Parathyroid adenoma (tissue), 2 donors: ENCODE results near the gene ADGRA1.
"Not testable (repeated sequence)": the region's sequence is repeated elsewhere in the genome, so short reads cannot be mapped to it uniquely, and the experiment has no call there.

Experiments
- H2AFZ ChIP-seq: fragments of 300-600 bp; sonication (generic); one replicate; pipeline ENCODE4 v1.7.0; 2017; ENCODE audit warnings: antibody characterized with exemption, mild to moderate bottlenecking
- H3K27ac ChIP-seq: fragments of 300-600 bp; sonication (generic); one replicate; pipeline ENCODE4 v1.7.0; 2017
- H3K27me3 ChIP-seq: fragments of 300-600 bp; sonication (generic); one replicate; pipeline ENCODE4 v1.7.0; 2017; ENCODE audit warnings: low read length; ENCODE audit not compliant: control insufficient read depth, insufficient read depth
- H3K36me3 ChIP-seq: fragments of 300-600 bp; sonication (generic); one replicate; pipeline ENCODE4 v1.7.0; 2017; ENCODE audit warnings: low read length; ENCODE audit not compliant: control insufficient read depth, insufficient read depth
- H3K4me1 ChIP-seq: fragments of 300-600 bp; sonication (generic); one replicate; pipeline ENCODE4 v1.7.0; 2017; ENCODE audit warnings: control low read depth
- H3K4me2 ChIP-seq: fragments of 300-600 bp; sonication (generic); one replicate; pipeline ENCODE4 v1.7.0; 2017; ENCODE audit warnings: low read length
- H3K4me3 ChIP-seq: fragments of 300-600 bp; sonication (generic); one replicate; pipeline ENCODE4 v1.7.0; 2017; ENCODE audit warnings: low read depth, low read length
- H3K79me2 ChIP-seq: fragments of 300-600 bp; sonication (generic); one replicate; pipeline ENCODE4 v1.7.0; 2017; ENCODE audit warnings: control low read depth
- H3K9ac ChIP-seq: fragments of 300-600 bp; sonication (generic); one replicate; pipeline ENCODE4 v1.7.0; 2017; ENCODE audit warnings: mild to moderate bottlenecking
- H3K9me3 ChIP-seq: fragments of 300-600 bp; sonication (generic); one replicate; pipeline ENCODE4 v1.7.0; 2017; ENCODE audit warnings: low read length; ENCODE audit not compliant: control insufficient read depth
- CTCF ChIP-seq: fragments of 300-600 bp; sonication (generic); IDR thresholded peaks from one replicate; pipeline ENCODE4 v1.7.0; 2017; ENCODE audit warnings: antibody characterized with exemption, mild to moderate bottlenecking
- donor health status: primary hyperparathyroidism.

Gene ADGRA1

GRCh38 chr10:133143546-133143945, 55.8 kb downstream of the ADGRA1 start:
- Histone ChIP-seq H3K79me2 (no peaks in the 10 kb centered on the region), H3K9ac (no peak overlapping the region), H3K4me2 (no peak overlapping the region), H3K36me3 (no peaks in the 10 kb centered on the region), H3K4me3 (no peak overlapping the region), H3K27me3 (peaks cover 8% of the 10 kb centered on the region), H3K27ac (no peak overlapping the region), H3K9me3 (no peaks in the 10 kb centered on the region), H3K4me1 (peaks cover 6% of the 10 kb centered on the region), H2AFZ (no peak overlapping the region)
- no peak for TF ChIP-seq CTCF

- Histone ChIP-seq H3K4me2 (no peak overlapping the region), H3K9me3 (no peaks in the 10 kb centered on the region), H3K27me3 (peaks cover 8% of the 10 kb centered on the region), H3K36me3 (no peaks in the 10 kb centered on the region), H3K4me3 (no peak overlapping the region), H3K27ac (no peak overlapping the region), H3K9ac (no peak overlapping the region), H3K79me2 (no peaks in the 10 kb centered on the region), H3K4me1 (peaks cover 6% of the 10 kb centered on the region), H2AFZ (no peak overlapping the region)
- TF ChIP-seq CTCF = no peak
These were observed 57.0 kb downstream of the ADGRA1 start for GRCh38 chr10:133144771-133145170.

- TF ChIP-seq CTCF = no peak
- Histone ChIP-seq H3K9ac (no peak overlapping the region), H3K36me3 (no peaks in the 10 kb centered on the region)
These were observed 62.5 kb downstream of the ADGRA1 start for GRCh38 chr10:133150226-133150625.

GRCh38 chr10:133150656-133151055, 62.9 kb downstream of the ADGRA1 start:
- H3K36me3 ChIP-seq = no peaks in the 10 kb centered on the region
- H3K4me1 ChIP-seq = no peaks in the 10 kb centered on the region
- H3K79me2 ChIP-seq = no peaks in the 10 kb centered on the region
- H3K4me2 ChIP-seq = no peak overlapping the region
- no peaks in the 10 kb centered on the region for H3K27me3 ChIP-seq
- no peak overlapping the region for H3K27ac ChIP-seq
- no peak overlapping the region for H3K9ac ChIP-seq
- no peak overlapping the region for H3K4me3 ChIP-seq
- no peaks in the 10 kb centered on the region for H3K9me3 ChIP-seq
- TF ChIP-seq CTCF = no peak
- H2AFZ ChIP-seq = no peak overlapping the region

More at GRCh38 chr10:133150226-133150625, 62.5 kb downstream of the ADGRA1 start:
- Histone ChIP-seq H3K4me2 (no peak overlapping the region), H3K4me1 (no peaks in the 10 kb centered on the region), H3K4me3 (no peak overlapping the region), H3K27me3 (no peaks in the 10 kb centered on the region), H3K9me3 (no peaks in the 10 kb centered on the region), H2AFZ (no peak overlapping the region), H3K79me2 (no peaks in the 10 kb centered on the region), H3K27ac (no peak overlapping the region)

- H3K4me2 ChIP-seq, H3K79me2 ChIP-seq, H3K9ac ChIP-seq, H3K27ac ChIP-seq, H3K36me3 ChIP-seq, H3K9me3 ChIP-seq, H3K4me1 ChIP-seq, H3K4me3 ChIP-seq, H2AFZ ChIP-seq, H3K27me3 ChIP-seq: not testable (repeated sequence)
These were observed 63.3 kb downstream of the ADGRA1 start for GRCh38 chr10:133151071-133151470.
